HG03045 (cell line): ENCODE measurements around the gene ARMC7.

Experiments
- ATAC-seq: cut with Tn5 transposase; IDR thresholded peaks from one replicate; pipeline ENCODE4 v1.9.1; 2021; ENCODE audit warnings: mild to moderate bottlenecking, moderate library complexity; ENCODE audit not compliant: unreplicated experiment

ARMC7 gene

DNA sequence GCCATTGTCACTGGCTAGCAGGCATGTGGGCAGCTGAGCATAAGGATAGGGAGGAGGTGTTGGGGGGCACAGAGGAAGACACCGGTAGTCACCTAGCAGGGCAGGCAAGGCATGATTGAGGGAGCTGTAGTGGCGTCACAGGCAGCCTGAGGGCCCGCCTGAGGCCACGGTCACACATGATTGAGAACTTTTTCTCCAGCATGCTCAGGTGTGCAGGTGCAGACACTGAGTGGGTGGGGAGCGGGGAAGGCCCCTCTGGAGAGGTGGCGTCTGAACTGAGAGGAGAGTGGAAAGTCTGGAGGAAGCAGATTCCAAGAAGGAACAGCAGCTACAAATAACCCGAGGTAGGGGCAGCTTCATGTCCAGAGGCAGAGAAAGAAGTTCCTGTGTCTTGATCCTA lies 10.9 kb upstream of the ARMC7 start:
- no peak for ATAC-seq

DNA sequence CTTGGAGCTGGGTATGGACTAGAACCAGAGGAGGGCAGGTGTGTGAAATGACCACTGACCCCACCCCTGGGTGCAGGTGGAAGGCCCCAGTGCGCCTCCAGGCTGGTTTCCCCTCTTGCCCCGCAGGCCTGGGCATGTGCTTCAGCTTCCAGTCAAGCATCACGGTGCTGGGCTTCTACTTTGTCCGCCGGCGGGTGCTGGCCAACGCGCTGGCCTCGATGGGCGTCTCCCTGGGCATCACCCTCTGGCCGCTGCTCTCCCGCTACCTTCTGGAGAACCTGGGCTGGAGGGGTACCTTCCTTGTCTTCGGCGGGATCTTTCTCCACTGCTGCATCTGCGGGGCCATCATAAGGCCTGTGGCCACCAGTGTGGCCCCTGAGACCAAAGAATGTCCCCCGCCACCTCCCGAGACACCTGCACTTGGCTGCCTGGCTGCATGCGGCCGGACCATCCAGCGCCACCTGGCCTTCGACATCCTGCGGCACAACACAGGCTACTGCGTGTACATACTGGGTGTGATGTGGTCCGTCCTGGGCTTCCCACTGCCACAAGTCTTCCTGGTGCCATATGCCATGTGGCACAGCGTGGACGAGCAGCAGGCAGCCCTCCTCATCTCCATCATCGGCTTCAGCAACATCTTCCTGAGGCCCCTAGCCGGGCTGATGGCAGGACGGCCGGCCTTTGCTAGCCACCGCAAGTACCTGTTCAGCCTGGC lies 9.7 kb upstream of the ARMC7 start:
- no peak for ATAC-seq

DNA sequence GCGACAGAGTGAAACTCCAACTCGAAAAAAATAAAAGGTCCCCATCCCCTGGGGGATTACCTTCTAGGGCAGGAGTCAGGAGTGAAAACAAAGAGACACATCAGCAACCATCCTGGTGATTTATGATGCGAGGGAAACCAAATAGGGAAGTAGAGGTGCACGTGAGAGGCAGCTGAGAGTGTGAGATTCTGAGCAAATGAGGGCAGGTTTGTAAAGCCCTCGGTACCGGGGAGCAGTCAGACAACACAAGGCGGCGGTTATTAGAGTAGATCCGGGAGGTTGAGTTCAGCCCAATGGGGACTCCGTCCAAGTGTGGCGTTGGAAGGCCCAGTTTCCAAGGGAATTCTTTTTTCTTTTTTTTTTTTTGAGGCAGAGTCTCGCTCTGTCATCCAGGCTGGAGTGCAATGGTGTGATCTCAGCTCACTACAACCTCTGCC lies 7.4 kb upstream of the ARMC7 start:
- ATAC-seq: no peak

DNA sequence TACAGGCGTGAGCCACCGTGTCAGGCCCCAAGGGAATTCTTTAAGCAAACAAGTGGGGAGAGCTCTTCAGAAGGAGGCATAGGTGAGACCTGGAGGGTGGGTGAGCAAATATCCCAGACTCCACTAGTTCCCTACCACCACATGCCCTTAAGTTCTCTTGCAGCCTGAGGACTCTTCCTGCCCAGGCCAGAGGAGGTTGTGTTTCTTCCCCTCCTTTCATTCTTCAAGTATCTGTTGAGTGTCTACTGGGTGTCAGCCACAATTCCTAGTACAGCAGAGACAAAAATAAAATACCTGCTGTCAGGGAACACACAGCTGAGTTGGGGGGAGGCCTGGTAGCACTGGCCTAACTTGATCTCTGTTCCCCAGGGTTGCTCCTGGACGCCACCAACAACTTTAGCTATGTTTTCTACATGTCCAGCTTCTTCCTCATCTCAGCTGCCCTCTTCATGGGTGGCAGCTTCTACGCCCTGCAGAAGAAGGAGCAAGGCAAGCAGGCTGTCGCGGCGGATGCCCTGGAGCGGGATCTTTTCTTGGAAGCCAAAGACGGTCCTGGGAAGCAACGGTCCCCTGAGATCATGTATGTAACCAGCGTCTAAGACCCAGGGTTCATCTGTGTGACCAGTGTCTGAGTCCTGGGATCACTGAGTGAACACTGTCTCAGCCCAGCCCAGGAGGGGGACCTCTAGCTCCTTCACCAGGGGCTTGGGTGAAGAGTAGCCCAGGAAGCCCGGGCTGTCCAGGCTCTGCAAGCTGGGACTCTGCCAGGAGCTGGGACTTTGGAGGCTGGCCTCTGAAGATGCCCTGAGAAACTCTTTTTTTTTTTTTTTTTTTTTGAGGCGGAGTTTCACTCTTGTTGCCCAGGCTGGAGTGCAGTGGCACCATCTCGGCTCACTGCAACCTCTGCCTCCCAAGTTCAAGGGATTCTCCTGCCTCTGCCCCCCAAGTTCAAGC lies 5.9 kb upstream of the ARMC7 start:
- no peak for ATAC-seq

DNA sequence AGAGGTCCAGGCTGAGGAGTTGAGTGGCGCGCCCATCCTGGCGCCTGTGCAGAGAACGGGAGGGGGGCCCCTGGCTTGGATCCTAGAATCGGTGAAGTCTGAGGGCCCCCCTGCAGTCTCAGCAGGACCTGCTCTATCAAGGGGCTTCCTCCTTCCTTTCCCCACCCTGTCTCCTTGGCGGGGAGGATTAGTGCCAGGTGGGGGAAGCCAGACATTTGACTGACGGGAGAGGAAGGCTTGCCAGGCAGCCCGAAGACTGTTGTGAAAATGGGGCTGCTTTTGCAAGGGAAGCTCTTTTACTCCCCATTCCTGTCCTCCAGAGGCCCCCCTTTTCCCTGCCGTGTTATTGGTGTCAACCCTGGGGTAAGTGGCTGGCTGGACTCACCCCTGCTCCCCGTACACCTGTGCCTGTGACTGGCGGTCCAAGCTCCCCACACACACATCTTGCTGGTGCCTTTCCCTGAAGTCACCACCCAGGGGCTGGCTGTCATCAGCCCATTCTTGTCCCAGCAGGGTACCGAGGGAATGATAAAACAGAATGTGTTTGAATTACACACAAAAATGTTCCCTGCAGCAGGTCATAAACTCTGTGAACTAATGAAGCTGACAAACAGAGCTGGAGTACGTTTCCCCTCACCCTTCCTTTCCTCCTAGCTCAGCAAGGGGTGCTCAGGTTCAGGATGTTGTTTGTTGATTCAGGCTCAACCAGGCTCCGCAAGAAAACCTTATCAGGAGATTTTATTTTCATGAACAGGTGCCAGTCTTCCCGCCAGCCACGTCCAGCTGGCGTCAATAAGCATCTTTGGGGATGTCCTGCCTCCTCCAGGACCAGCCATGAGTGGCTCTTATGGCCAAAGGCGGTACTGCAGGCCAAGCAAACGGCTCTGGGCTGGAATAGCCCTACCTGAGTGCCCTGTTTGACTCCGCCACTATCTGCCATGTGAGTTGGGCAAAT lies 4.4 kb upstream of the ARMC7 start:
- ATAC-seq: no peak

DNA sequence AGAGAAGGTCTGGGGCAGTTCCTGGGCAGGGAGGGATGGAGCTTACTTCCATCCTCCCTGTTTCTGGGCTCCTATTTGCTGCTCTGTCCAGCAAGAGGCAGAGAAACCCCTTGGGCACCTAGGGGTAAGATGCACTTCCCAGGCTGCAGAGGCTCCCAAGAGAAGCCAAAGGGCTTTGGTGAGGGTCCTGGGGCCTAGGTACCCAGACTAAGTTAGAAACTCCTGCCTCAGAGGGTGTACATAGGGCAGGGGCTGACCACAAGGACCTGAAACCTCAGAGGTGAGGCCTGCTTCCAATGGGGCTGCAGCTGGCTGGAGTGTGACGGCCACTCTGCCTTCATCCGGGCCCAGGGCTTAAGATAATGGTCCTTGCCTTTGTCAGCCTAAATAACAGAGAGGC lies 1.6 kb upstream of the ARMC7 start:
- ATAC-seq: no peak

DNA sequence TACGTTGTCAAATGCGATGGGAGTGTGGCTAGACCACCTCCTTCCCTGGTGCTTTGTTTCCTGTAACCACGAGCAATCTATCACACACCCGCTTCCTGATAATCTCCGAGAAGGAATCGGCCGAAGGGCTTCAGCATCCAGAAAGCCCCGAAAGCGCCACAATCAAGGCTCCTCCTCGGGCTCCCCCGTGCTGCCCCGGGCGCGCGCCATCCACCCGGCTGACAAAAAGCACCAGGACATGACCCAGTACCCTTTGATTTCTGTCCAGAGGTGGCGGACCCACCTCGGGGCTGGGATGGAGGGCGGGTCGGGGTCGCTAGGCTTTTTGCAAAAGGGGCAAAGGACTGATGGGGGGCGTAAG lies 743 bp upstream of the ARMC7 start:
- no peak for ATAC-seq

DNA sequence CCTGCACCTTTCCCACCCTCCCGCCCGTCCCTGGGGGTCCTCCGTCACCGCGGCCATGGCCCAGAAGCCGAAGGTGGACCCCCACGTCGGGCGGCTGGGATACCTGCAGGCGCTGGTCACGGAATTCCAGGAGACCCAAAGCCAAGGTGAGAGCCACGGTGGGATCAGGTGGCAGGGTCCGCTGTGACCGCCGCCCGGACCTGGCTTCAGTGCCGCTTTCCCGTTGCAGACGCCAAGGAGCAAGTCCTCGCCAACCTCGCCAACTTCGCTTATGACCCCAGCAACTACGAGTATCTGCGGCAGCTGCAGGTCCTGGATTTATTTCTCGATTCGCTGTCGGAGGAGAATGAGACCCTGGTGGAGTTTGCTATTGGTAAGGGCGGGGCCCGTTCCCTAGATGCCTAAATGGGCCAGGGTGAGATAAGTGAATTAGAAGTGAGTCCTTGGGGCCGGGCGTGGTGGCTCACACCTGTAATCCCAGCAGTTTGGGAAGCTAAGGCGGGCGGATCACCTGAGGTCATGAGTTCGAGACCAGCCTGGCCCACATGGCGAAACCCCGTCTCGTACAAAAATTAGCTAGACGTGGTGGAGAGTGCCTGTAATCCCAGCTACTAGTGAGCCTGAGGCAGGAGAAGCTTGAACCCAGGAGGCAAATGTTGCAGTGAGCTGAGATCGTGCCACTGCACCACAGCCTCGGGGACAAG lies 617 bp downstream of the ARMC7 start:
- no peak for ATAC-seq

DNA sequence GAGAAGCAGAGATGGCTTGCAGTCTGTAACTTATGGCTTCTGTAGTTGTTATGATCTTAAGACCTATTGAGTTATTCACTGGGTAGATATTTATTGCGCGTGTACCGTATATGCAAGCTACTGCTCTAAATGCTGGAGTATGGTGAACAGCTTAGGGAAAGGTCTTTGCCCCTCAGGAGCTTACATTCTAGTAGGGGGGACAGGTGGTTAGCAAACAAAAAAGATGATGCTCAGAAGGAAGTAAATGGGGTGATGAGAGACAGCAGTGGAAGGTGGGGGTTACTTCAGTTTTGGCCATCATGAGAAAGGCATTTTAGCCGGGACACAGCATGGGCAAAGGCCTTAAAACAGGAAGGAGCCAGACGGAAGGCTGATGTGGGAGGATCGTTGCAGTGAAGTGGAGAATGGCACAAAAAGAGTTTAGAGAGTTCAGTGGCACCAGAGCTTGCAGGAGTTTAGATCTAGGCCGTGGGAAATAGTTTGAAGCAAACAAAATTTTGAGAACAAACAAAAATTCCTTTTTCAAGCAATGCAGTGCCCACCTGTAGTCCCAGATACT lies 2.1 kb downstream of the ARMC7 start:
- no peak for ATAC-seq

DNA sequence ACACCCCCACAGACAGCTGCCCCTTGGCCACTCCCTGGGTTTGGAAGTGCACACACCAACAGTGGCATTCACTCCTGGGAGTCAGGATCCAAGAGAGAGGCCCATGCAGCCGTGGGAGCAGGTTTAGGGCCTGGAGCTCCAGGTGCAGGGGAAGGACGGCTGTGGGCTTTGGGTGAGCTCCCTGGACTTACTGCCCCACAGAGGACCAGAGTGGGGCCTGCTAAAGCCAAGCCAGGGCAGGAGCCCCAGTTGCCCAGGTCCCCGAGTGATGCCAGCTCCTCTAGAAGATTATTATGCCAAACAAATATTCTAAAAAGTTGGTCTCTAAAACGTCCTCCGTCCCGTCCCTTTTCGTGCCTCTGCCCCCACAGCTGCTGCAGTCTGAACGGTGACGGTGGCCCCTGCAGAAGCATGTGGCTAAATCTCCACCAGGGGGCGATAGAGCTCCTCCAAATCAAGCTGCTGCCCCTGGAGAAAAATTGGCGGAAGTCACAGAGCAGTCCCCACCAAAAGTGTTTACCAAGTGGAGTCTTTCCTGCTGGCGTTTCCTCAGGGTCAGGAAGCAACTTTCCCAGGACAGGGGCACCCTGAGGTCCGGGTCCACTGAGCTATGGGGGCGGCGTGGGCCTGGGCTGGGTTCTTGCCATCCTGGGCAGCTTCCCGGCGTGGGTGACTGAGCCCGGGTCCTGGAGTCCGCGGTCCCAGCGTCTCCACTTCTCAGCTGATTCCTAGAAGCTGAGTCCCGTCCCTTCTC lies 4.2 kb downstream of the ARMC7 start:
- ATAC-seq: no peak

DNA sequence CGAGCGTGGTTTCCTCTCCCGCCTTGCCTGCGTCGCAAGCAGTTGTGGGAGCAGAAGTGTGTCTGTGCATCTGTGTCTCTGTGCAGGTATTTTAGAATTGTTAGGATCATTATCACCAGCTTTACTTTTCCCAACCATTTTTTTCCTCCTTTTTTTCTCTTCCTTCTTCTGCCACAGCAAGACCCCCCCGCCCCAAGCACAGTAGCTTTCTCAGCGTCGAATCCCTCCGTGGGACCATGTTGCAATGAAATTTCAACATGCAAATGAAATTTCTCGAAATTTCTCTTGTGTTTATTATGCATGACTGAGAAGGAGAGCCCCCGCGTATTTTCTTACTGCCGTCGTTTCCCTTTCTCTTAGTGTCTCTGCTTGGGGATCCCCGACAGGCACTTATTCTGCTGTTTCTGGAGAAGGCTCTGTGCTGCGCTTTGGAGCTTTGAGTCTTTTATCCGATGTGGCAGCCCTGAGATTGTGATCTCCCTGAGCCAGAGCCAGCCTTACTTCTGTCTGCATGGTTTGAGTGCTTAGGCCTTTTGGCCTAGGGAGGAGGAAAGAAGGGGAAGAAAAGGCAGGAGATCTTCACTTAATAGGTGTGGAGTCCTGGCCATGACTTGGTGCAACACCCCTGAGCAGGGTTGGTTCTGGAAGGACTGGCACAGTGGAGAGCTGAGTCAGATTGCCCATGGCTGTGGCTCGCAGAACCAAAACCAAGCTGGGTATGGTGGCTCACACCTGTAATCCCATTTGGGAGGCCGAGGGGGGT lies 5.0 kb downstream of the ARMC7 start:
- no peak for ATAC-seq

DNA sequence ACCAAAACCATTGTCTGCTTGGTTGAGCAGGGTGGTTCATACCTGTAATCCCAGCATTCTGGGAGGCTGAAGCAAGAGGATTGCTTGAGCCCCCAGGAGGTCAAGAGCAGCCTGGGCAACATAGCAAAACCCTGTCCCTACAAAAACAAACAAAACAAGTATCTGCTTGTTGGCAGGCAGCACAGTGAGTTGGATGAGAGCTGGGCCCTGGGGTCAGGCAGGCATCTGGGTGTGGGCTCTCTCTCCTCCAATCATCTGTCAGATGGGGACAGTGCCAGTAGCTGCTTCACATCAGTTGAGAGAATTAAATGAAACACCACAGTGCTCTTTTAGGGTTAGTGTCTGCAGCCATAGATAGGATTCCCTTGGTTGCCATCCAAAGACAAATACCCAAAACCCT lies 5.8 kb downstream of the ARMC7 start:
- no peak for ATAC-seq

DNA sequence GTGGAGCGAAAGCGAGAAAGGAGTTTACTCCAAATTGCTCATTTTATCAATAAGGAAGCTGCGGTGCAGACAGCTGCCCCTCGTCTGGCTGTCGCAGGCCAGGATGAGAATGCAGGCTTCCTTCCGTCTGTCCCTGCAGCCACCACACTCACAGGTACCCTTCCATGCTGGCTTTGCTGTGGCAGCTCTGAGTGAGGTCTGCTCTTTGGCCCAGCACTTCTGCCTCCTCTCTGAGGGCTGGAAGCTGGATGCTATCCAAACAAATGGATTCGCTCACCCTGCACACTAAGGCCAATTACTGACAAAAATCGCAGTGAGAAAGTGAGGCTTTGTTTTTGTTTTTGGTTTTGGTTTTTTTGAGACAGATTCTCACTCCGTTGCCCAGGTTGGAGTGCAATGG lies 7.0 kb downstream of the ARMC7 start:
- no peak for ATAC-seq

DNA sequence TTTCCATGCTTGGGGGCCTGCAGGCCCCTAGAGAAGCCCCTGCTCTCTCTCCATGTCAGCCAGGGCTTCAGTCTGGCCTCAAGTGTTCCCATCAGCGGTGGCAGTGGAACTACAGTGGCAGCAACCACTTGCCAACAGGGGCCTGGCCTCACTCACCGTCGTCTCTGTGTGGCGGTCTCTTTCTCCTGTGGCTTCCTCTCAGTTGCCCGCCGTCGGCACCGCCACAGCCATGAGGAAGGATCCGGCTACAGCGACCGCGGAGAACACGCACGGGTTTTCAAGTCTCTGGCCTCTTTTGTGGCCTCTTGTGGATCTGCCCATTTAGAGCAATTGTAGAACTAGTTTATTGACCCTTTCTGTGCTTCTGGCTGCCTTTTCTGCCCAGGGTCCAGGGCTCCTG lies 8.5 kb downstream of the ARMC7 start:
- no peak for ATAC-seq

DNA sequence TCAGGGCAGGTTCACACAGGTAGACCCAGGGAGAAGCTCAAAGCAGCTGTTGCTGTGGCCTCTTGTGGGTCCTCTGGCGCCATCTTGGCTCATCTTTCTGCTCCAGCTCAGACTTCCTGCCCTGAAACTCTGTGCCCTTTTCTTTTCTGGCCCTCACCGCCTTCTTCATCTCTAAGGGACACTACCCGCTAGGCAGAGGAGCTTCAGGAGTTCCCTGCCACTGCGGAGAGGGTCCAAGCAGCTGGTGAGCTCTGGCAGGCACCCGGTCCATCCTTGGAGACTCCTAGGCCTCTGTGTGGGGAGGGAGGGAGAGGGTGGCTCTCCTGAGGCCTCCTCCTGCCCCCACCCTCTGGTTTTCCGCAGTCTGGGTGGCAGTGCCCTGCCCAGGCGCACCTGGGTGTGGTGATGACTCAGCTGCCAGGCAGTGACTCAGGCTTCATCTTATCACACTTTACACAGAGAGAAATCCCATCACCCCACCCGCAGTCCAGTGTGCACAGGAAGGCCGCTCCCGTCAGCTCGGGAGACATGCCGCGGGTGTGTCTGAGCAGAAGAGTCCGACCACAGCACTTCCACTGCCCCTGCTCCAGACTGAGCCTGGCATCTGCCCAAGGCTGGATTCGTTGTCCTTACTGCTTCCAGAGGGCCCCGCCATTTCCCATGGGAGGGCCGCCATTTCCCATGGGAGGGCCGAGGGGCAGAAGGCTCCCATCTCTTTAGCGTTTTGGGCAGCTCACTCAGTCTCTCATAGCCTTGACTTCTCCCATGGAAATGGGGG lies 14.5 kb downstream of the ARMC7 start:
- ATAC-seq: no peak

DNA sequence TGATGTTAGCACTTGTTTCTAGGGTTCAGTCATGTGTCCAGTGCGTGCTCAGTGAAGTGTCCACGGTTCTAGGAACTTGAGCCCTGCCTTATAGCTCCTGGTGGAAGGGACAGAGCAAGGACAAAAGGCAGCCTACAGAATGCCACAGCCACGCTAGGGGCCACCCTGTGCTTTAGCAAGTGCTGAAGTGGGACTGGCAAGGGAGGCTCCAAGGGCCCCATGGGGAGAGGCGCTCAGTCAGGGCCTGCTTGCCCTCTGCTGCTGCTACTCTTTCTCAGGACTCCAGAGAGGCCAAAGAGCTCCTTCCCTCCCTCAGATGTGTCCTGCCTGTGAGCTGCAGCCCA lies 15.0 kb downstream of the ARMC7 start:
- no peak for ATAC-seq

DNA sequence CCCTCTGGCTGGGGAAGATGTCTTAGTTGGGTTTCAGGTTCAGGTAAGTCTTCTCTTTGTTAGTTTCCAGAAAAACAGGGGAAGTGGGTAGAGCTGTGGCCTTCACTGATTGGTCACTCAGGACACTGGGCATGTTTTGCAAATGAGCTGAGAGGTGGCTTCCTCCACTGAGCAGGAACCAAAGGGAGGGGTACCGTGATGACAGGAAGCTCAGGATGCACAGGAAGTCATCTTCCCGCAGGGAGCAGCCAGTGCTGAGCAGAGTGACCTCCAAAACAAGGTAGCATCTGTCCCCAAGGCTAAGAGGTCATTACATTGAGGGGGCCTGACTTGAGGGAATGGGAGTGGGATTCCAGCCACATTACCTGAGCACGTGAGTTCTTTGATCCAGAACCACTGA lies 16.2 kb downstream of the ARMC7 start:
- no peak for ATAC-seq

DNA sequence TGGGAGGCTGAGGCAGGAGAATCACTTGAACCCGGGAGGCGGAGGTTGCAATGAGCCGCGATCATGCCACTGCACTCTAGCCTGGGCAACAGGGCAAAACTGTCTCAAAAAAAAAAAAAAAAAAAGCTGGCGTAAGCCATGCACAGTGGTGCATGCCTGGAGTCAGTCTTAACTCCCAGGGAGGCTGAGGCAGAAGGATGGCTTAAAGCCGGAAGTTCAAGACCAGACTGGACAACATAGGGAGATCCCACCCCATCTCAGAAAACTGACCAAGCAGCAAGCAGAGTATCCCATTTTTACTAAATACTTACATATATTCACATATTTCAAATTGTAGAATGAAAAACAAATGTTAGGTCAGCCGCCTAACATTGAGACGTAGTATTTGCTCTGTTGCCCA lies 17.2 kb downstream of the ARMC7 start:
- ATAC-seq: no peak
